Measurements from ENCODE around the gene CREB1.

- TF ChIP-seq, protein P1, sequence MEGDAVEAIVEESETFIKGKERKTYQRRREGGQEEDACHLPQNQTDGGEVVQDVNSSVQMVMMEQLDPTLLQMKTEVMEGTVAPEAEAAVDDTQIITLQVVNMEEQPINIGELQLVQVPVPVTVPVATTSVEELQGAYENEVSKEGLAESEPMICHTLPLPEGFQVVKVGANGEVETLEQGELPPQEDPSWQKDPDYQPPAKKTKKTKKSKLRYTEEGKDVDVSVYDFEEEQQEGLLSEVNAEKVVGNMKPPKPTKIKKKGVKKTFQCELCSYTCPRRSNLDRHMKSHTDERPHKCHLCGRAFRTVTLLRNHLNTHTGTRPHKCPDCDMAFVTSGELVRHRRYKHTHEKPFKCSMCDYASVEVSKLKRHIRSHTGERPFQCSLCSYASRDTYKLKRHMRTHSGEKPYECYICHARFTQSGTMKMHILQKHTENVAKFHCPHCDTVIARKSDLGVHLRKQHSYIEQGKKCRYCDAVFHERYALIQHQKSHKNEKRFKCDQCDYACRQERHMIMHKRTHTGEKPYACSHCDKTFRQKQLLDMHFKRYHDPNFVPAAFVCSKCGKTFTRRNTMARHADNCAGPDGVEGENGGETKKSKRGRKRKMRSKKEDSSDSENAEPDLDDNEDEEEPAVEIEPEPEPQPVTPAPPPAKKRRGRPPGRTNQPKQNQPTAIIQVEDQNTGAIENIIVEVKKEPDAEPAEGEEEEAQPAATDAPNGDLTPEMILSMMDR (conservative IDR thresholded peaks at IDR 0.05) = no peak
- TF ChIP-seq ZFX (IDR thresholded peaks at IDR 0.05) = no peak
Observed at GRCh38 chr2:207504513-207505170, 25.1 kb upstream of the CREB1 start.
